Jurkat, Clone E6-1 (cell line): Measurements from ENCODE around the gene GAR1.
"Not testable (repeated sequence)": the region's sequence is repeated elsewhere in the genome, so short reads cannot be mapped to it uniquely, and the experiment has no call there.

Experiments
- DNase-seq: peaks from one replicate; pipeline ENCODE4 v3.0.0-alpha.2; 2011; ENCODE audit warnings: low read depth, low spot score
- H3K4me3 ChIP-seq: 2 replicates; pipeline ENCODE4 v1.5.1; 2011; ENCODE audit warnings: mild to moderate bottlenecking, low read length, control low read depth, moderate library complexity

GAR1 gene

GRCh38 chr4:109833756-109834155 lies 18.2 kb downstream of the GAR1 start:
- no peak for DNase-seq
- no peak overlapping the region for H3K4me3 ChIP-seq

GRCh38 chr4:109836985-109837384 lies 21.4 kb downstream of the GAR1 start:
- no peak overlapping the region for H3K4me3 ChIP-seq
- no peak for DNase-seq

GRCh38 chr4:109846395-109847098 lies 31.0 kb downstream of the GAR1 start:
- no peak overlapping the region for H3K4me3 ChIP-seq
- no peak for DNase-seq

GRCh38 chr4:109847896-109848442 lies 32.4 kb downstream of the GAR1 start, which contains the start of gene LRIT3:
LRIT3 (plus strand) TSS chr4:109848107; CDS start chr4:109848202, 95 bp downstream.
- DNase-seq, result no peak

GRCh38 chr4:109848501-109848900 lies 32.9 kb downstream of the GAR1 start:
- DNase-seq, result no peak
- H3K4me3 ChIP-seq, result no peak overlapping the region

More at GRCh38 chr4:109847896-109848442, 32.4 kb downstream of the GAR1 start, which contains the start of gene LRIT3:
- H3K4me3 ChIP-seq, result no peak within 1 kb of the TSS

- no peak for DNase-seq
- no peak overlapping the region for H3K4me3 ChIP-seq
These were observed 35.0 kb downstream of the GAR1 start for GRCh38 chr4:109850601-109851000.

GRCh38 chr4:109859426-109860300 lies 44.1 kb downstream of the GAR1 start:
- not testable (repeated sequence) for DNase-seq, H3K4me3 ChIP-seq

GRCh38 chr4:109861271-109861670 lies 45.7 kb downstream of the GAR1 start:
- DNase-seq, result no peak
- H3K4me3 ChIP-seq, result no peak overlapping the region

- DNase-seq, result no peak
- no peak overlapping the region for H3K4me3 ChIP-seq
These were observed 46.5 kb downstream of the GAR1 start for GRCh38 chr4:109861916-109862511.

- no peak overlapping the region for H3K4me3 ChIP-seq
- DNase-seq, result no peak
These were observed 48.6 kb downstream of the GAR1 start for GRCh38 chr4:109864134-109864533.

GRCh38 chr4:109870061-109870460 lies 54.5 kb downstream of the GAR1 start:
- no peak for DNase-seq
- H3K4me3 ChIP-seq, result no peak overlapping the region

GRCh38 chr4:109872065-109872464 lies 56.5 kb downstream of the GAR1 start:
- H3K4me3 ChIP-seq, result no peak overlapping the region
- no peak for DNase-seq

- no peak for DNase-seq
These were observed 57.5 kb downstream of the GAR1 start for GRCh38 chr4:109872950-109873656.

GRCh38 chr4:109873791-109874514 lies 58.4 kb downstream of the GAR1 start:
- no peak overlapping the region for H3K4me3 ChIP-seq
- DNase-seq, result no peak

More at GRCh38 chr4:109872950-109873656, 57.5 kb downstream of the GAR1 start:
- no peak overlapping the region for H3K4me3 ChIP-seq
